ENCODE results near the gene KCNK17.

GRCh38 chr6:39339868-39340550 is 25.8 kb upstream of the KCNK17 start:
- TF ChIP-seq, protein P1, sequence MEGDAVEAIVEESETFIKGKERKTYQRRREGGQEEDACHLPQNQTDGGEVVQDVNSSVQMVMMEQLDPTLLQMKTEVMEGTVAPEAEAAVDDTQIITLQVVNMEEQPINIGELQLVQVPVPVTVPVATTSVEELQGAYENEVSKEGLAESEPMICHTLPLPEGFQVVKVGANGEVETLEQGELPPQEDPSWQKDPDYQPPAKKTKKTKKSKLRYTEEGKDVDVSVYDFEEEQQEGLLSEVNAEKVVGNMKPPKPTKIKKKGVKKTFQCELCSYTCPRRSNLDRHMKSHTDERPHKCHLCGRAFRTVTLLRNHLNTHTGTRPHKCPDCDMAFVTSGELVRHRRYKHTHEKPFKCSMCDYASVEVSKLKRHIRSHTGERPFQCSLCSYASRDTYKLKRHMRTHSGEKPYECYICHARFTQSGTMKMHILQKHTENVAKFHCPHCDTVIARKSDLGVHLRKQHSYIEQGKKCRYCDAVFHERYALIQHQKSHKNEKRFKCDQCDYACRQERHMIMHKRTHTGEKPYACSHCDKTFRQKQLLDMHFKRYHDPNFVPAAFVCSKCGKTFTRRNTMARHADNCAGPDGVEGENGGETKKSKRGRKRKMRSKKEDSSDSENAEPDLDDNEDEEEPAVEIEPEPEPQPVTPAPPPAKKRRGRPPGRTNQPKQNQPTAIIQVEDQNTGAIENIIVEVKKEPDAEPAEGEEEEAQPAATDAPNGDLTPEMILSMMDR (IDR thresholded peaks at IDR 0.05), result no peak
- TF ChIP-seq, protein P2, sequence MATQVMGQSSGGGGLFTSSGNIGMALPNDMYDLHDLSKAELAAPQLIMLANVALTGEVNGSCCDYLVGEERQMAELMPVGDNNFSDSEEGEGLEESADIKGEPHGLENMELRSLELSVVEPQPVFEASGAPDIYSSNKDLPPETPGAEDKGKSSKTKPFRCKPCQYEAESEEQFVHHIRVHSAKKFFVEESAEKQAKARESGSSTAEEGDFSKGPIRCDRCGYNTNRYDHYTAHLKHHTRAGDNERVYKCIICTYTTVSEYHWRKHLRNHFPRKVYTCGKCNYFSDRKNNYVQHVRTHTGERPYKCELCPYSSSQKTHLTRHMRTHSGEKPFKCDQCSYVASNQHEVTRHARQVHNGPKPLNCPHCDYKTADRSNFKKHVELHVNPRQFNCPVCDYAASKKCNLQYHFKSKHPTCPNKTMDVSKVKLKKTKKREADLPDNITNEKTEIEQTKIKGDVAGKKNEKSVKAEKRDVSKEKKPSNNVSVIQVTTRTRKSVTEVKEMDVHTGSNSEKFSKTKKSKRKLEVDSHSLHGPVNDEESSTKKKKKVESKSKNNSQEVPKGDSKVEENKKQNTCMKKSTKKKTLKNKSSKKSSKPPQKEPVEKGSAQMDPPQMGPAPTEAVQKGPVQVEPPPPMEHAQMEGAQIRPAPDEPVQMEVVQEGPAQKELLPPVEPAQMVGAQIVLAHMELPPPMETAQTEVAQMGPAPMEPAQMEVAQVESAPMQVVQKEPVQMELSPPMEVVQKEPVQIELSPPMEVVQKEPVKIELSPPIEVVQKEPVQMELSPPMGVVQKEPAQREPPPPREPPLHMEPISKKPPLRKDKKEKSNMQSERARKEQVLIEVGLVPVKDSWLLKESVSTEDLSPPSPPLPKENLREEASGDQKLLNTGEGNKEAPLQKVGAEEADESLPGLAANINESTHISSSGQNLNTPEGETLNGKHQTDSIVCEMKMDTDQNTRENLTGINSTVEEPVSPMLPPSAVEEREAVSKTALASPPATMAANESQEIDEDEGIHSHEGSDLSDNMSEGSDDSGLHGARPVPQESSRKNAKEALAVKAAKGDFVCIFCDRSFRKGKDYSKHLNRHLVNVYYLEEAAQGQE (IDR thresholded peaks at IDR 0.05; ENCODE audit: insufficient read depth in 1 of 2, low read depth in 2 of 2, low read length in 1 of 2), result no peak
- TF ChIP-seq POLR2AphosphoS5 (IDR thresholded peaks at IDR 0.05; ENCODE audit: low read depth, low read length), result no peak
- no peak for TF ChIP-seq SIN3A (IDR thresholded peaks at IDR 0.05; ENCODE audit: borderline replicate concordance, insufficient read depth, low read depth, low read length)

Measured in Panc1 (cell line).